Loucy (cell line): ENCODE data around the gene SSC4D.

Experiments used
- H2AFZ ChIP-seq: fragments of 200-600 bp; sonication (generic); 2 replicates; pipeline ENCODE4 v1.6.0; 2016; ENCODE audit warnings: antibody characterized with exemption, mild to moderate bottlenecking, low read length, moderate library complexity
- H3F3A ChIP-seq: fragments of 200-600 bp; 2 replicates; pipeline ENCODE4 v1.6.0; 2016; ENCODE audit warnings: antibody characterized with exemption, low read depth, mild to moderate bottlenecking
- H3K27me3 ChIP-seq: fragments of 200-600 bp; sonication (generic); 2 replicates; pipeline ENCODE4 v1.6.1; 2014; ENCODE audit warnings: low read length, mild to moderate bottlenecking; ENCODE audit not compliant: insufficient read depth, poor library complexity, severe bottlenecking
- H3K36me3 ChIP-seq: fragments of 200-600 bp; sonication (generic); 2 replicates; pipeline ENCODE4 v1.6.1; 2016; ENCODE audit warnings: low read length; ENCODE audit not compliant: insufficient read depth
- H3K4me1 ChIP-seq: fragments of 200-600 bp; sonication (generic); 2 replicates; pipeline ENCODE4 v1.5.1; 2014; ENCODE audit warnings: low read length, mild to moderate bottlenecking; ENCODE audit not compliant: insufficient read depth, poor library complexity, severe bottlenecking
- H3K4me2 ChIP-seq: fragments of 200-600 bp; sonication (generic); 2 replicates; pipeline ENCODE4 v1.6.0; 2014; ENCODE audit warnings: antibody characterized with exemption, low read length, low read depth, mild to moderate bottlenecking; ENCODE audit not compliant: poor library complexity, severe bottlenecking
- H3K4me3 ChIP-seq: fragments of 200-600 bp; sonication (generic); 2 replicates; pipeline ENCODE4 v1.5.1; 2014; ENCODE audit warnings: low read length, mild to moderate bottlenecking, mixed read lengths; ENCODE audit not compliant: poor library complexity, severe bottlenecking
- H3K79me2 ChIP-seq: fragments of 200-600 bp; sonication (generic); 2 replicates; pipeline ENCODE4 v1.6.1; 2014; ENCODE audit warnings: low read length; ENCODE audit not compliant: insufficient read depth
- H3K9ac ChIP-seq: fragments of 200-600 bp; sonication (generic); 2 replicates; pipeline ENCODE4 v1.6.0; 2014; ENCODE audit warnings: mild to moderate bottlenecking, low read depth, low read length, moderate library complexity; ENCODE audit not compliant: poor library complexity, severe bottlenecking
- H3K9me2 ChIP-seq: fragments of 200-600 bp; sonication (generic); replicated peaks from 2 replicates; pipeline ENCODE4 v1.6.1; 2016; ENCODE audit warnings: low read depth, low read length, mixed read lengths
- H3K9me3 ChIP-seq: fragments of 200-600 bp; sonication (generic); 2 replicates; pipeline ENCODE4 v1.6.1; 2014; ENCODE audit warnings: mild to moderate bottlenecking, antibody characterized with exemption, low read length, low read depth; ENCODE audit not compliant: insufficient read depth
- H4K20me1 ChIP-seq: fragments of 200-600 bp; sonication (generic); 2 replicates; pipeline ENCODE4 v1.6.0; 2014; ENCODE audit warnings: antibody characterized with exemption, low read length, mild to moderate bottlenecking; ENCODE audit not compliant: insufficient read depth, poor library complexity, severe bottlenecking
- EZH2phosphoT487 ChIP-seq: fragments of 200-600 bp; IDR thresholded peaks from 2 replicates; pipeline ENCODE4 v1.6.1; 2018; ENCODE audit warnings: antibody characterized with exemption, mild to moderate bottlenecking, moderate library complexity, borderline replicate concordance
- TF ChIP-seq, protein P1 (sequence below): fragments of 200-600 bp; sonication (generic); conservative IDR thresholded peaks from 2 replicates; pipeline ENCODE4 v1.5.1; 2014; ENCODE audit warnings: mild to moderate bottlenecking, antibody characterized with exemption, low read length

SSC4D gene

GRCh38 chr7:76400248-76400647 is 9.2 kb downstream of the SSC4D start:
- no peak overlapping the region for H2AFZ ChIP-seq
- no peaks in the 10 kb centered on the region for H3F3A ChIP-seq
- H3K79me2 ChIP-seq = no peaks in the 10 kb centered on the region
- no peak overlapping the region for H3K4me3 ChIP-seq
- H3K9me2 ChIP-seq = no peaks in the 10 kb centered on the region
- TF ChIP-seq, protein P1, sequence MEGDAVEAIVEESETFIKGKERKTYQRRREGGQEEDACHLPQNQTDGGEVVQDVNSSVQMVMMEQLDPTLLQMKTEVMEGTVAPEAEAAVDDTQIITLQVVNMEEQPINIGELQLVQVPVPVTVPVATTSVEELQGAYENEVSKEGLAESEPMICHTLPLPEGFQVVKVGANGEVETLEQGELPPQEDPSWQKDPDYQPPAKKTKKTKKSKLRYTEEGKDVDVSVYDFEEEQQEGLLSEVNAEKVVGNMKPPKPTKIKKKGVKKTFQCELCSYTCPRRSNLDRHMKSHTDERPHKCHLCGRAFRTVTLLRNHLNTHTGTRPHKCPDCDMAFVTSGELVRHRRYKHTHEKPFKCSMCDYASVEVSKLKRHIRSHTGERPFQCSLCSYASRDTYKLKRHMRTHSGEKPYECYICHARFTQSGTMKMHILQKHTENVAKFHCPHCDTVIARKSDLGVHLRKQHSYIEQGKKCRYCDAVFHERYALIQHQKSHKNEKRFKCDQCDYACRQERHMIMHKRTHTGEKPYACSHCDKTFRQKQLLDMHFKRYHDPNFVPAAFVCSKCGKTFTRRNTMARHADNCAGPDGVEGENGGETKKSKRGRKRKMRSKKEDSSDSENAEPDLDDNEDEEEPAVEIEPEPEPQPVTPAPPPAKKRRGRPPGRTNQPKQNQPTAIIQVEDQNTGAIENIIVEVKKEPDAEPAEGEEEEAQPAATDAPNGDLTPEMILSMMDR = no peak
- no peak for TF ChIP-seq EZH2phosphoT487
- H3K27me3 ChIP-seq = no peaks in the 10 kb centered on the region
- peaks cover 5% of the 10 kb centered on the region for H3K4me1 ChIP-seq
- H4K20me1 ChIP-seq = no peaks in the 10 kb centered on the region
- no peaks in the 10 kb centered on the region for H3K36me3 ChIP-seq
- H3K4me2 ChIP-seq = no peak overlapping the region
- H3K9ac ChIP-seq = no peak overlapping the region
- no peaks in the 10 kb centered on the region for H3K9me3 ChIP-seq

- Histone ChIP-seq H3K36me3 (no peaks in the 10 kb centered on the region), H3K79me2 (no peaks in the 10 kb centered on the region), H3K9ac (no peak overlapping the region), H3K4me2 (no peak overlapping the region), H3K9me2 (no peaks in the 10 kb centered on the region), H3F3A (no peaks in the 10 kb centered on the region), H3K4me3 (no peak overlapping the region), H2AFZ (no peak overlapping the region), H3K4me1 (peaks cover 6% of the 10 kb centered on the region), H4K20me1 (no peaks in the 10 kb centered on the region), H3K9me3 (no peaks in the 10 kb centered on the region), H3K27me3 (no peaks in the 10 kb centered on the region)
- TF ChIP-seq, protein P1 = no peak
- TF ChIP-seq EZH2phosphoT487 = no peak
These were observed 11.9 kb downstream of the SSC4D start for GRCh38 chr7:76397409-76398183.

GRCh38 chr7:76396864-76397263 is 12.6 kb downstream of the SSC4D start:
- H3K9me2 ChIP-seq = no peaks in the 10 kb centered on the region
- H3K4me2 ChIP-seq = no peak overlapping the region
- no peaks in the 10 kb centered on the region for H3K79me2 ChIP-seq
- H3K9me3 ChIP-seq = no peaks in the 10 kb centered on the region
- no peak overlapping the region for H3K9ac ChIP-seq
- no peaks in the 10 kb centered on the region for H3F3A ChIP-seq
- H4K20me1 ChIP-seq = no peaks in the 10 kb centered on the region
- H3K36me3 ChIP-seq = no peaks in the 10 kb centered on the region
- no peak overlapping the region for H3K4me3 ChIP-seq
- H2AFZ ChIP-seq = no peak overlapping the region
- H3K4me1 ChIP-seq = peaks cover 9% of the 10 kb centered on the region
- no peaks in the 10 kb centered on the region for H3K27me3 ChIP-seq
- TF ChIP-seq, protein P1 = no peak
- no peak for TF ChIP-seq EZH2phosphoT487
